Adrenal gland (tissue), 12 donors: ENCODE measurements around the gene MRPL44. TPM values are rescaled to one million over a fixed set of nuclear protein-coding genes. Genes with fewer than 3 reads are reported as not detected.

Source experiments
- DNase-seq, 7 donors: peaks; one replicate each; pipeline ENCODE4 v3.0.0-alpha.2; 2019 to 2020
- H3K27ac ChIP-seq, 5 donors: fragments of 200-600 bp; sonication (generic) in 4 of 5; 1 replicate in 3 of 5; 2 replicates in 2 of 5; pipeline versions ENCODE4 v1.5.1 to v1.8.0; 2016 to 2020; ENCODE audit warnings: mild to moderate bottlenecking in 1 of 5
- H3K27me3 ChIP-seq: fragments of 200-600 bp; 2 replicates; pipeline ENCODE4 v1.8.0; 2021
- H3K36me3 ChIP-seq, 2 donors: fragments of 200-600 bp; replicated peaks in 1 of 2; 1 replicate in 1 of 2; 2 replicates in 1 of 2; pipeline versions ENCODE4 v1.5.1 to v1.8.0; 2018 to 2022
- H3K4me1 ChIP-seq, 2 donors: fragments of 200-600 bp; replicated peaks in 1 of 2; 1 replicate in 1 of 2; 2 replicates in 1 of 2; pipeline versions ENCODE4 v1.5.1 to v1.8.0; 2018 to 2021
- H3K4me3 ChIP-seq, 4 donors: fragments of 200-600 bp; sonication (generic) in 3 of 4; one replicate each; pipeline ENCODE4 v1.5.1; 2016 to 2018
- H3K9me3 ChIP-seq, 3 donors: fragments of 200-600 bp; sonication (generic) in 1 of 3; replicated peaks in 1 of 3; 1 replicate in 2 of 3; 2 replicates in 1 of 3; pipeline versions ENCODE4 v1.5.1 to v1.8.0; 2016 to 2021
- CTCF ChIP-seq, 6 experiments: fragments of 450-650 bp in 4 of 6; fragments of 200-600 bp in 2 of 6; sonication (generic) in 1 of 6; IDR thresholded peaks; 1 replicate in 5 of 6; 2 replicates in 1 of 6; pipeline versions ENCODE4 v1.5.1 to v1.8.0; 2016 to 2021; ENCODE audit warnings: antibody characterized with exemption in 6 of 6, mild to moderate bottlenecking in 2 of 6, moderate library complexity in 1 of 6
- POLR2A ChIP-seq, 2 donors: fragments of 450-650 bp; IDR thresholded peaks; one replicate each; pipeline ENCODE4 v1.6.1; 2017; ENCODE audit warnings: antibody characterized with exemption in 2 of 2, mild to moderate bottlenecking in 2 of 2, moderate library complexity in 1 of 2
- WGBS, 4 donors: extraction: QIAGEN DNeasy Blood & Tissue Kit in 2 of 4; methylation state at CpG; one replicate each; pipeline versions ENCODE4 v1.1.5 to v1.1.7; 2013 to 2017; 5-methylcytosine and 5-hydroxymethylcytosine counted together
- intact Hi-C, 2 donors: fragments of 100-400 bp; cut with DNase I; formaldehyde crosslinking; loops; one replicate each; pipeline versions ENCODE4 v1.14.1 to v1.15.0; 2022 to 2023
- polyA plus RNA-seq, 3 donors: library from polyadenylated mRNA; stranded (reverse); fragments of 200-250 nt in 2 of 3; fragments of 350-450 nt in 1 of 3; fragmentation: Illumina TruSeq in 1 of 3; extraction: RNeasy Lipid Tissue Mini Kit (QIAGEN cat#74804) in 1 of 3; gene quantifications; one replicate each; pipeline ENCODE4 v1.2.3, GENCODE V29; 2013 to 2014
- total RNA-seq, 9 donors: library from RNA; depleted of rRNA in 4 of 9; stranded (reverse); fragments of >200 nt in 4 of 9; fragments of 120-200 nt in 1 of 9; fragmentation: NEBNext Ultra II Directional in 1 of 9; extraction: Animal tissue kit (Norgen Biotek cat#: 25700) in 1 of 9; gene quantifications; one replicate each; pipeline versions ENCODE4 v1.1.0 to v1.2.4, GENCODE V29; 2013 to 2023
- donor health status: healthy with polysubstance abuse.
- donor health status: Bipolar disorder and iron deficiency.
- donor health status: DM: yes; HTN: yes; CAD: no.
- donor health status: DM: no; HTN: no; CAD: no.
- donor health status: DM: no; HTN: no; CAD: no.
- donor health status: DM: yes; HTN: yes; CAD: no.

MRPL44 gene
- total and polyA plus RNA-seq, 12 donors, result 11.7 to 99.2 (median 38.0) TPM

DNA sequence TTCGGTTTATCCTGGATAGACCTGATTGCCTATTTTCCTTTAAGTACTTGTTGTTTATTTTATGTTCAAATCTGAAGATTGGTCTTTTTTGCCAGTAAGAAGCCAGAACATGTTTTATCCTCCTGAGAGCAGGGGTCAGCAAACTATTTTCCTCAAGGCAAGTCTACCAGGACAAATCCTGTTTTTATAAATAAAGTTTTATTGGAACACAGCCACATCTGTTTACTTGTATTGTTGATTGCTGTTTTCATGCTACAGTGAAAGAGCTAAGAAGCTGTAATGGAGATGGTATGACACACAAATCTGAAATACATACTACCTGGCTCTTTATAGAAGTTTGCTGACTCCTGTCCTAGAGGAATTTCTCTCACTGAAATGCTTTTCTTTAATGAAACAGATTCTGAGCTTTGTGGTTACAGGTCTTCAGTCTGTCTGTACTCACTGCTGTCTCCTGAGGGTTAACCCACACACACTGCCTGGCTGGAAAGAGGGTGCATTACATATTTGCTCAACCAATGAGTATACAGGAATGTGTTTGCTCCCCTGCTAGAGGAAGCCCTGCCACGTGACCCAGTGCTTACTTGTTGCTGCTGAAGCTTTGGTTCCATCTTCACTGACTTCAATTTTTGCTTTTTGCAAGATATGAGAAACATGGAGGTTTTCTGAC lies 22.6 kb downstream of the MRPL44 start:
- intact Hi-C loops, result loop anchor here in 1 of 2 donors (5.0 kb wide), 1 partner anchor 302 kb away; no protein-coding TSS in a partner anchor
- Histone ChIP-seq H3K4me1 (no peaks in the 10 kb centered on the region), H3K9me3 (no peaks in the 10 kb centered on the region), H3K27ac (no peak overlapping the region), H3K4me3 (no peak overlapping the region), H3K27me3 (no peaks in the 10 kb centered on the region), H3K36me3 (no peaks in the 10 kb centered on the region)
- no peak for TF ChIP-seq CTCF (IDR thresholded peaks at IDR 0.05)
- no peak for TF ChIP-seq POLR2A (IDR thresholded peaks at IDR 0.05)
- 78 to 94% (median 87%) methylated on average over 2 of the region's 2 CpGs for WGBS, 4 donors
- no peak for DNase-seq

DNA sequence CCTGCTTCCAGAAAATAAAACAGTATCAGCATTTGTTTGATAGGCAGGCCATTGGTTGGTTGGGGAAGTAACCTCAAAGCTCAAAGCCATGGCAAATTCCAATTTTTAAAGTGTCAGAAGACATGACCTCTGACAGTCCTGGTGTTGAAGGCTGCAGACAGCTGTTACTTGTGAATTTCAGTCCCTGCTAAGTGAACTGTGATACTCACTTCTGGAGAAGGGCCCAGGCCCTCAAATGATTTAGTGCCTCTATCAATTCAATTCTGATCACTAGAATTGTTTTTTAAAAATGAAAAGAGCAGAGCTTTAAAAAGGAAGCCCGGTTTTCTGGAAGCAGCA lies 23.1 kb downstream of the MRPL44 start:
- WGBS, 4 donors, result 74 to 85% (median 80%) methylated on average over 1 of the region's 1 CpG
- intact Hi-C loops, result no loop called here
- Histone ChIP-seq H3K4me1 (no peaks in the 10 kb centered on the region), H3K27me3 (no peaks in the 10 kb centered on the region), H3K27ac (no peak overlapping the region), H3K9me3 (no peaks in the 10 kb centered on the region), H3K36me3 (no peaks in the 10 kb centered on the region), H3K4me3 (no peak overlapping the region)
- no peak for TF ChIP-seq CTCF (IDR thresholded peaks at IDR 0.05)
- DNase-seq, result no peak

DNA sequence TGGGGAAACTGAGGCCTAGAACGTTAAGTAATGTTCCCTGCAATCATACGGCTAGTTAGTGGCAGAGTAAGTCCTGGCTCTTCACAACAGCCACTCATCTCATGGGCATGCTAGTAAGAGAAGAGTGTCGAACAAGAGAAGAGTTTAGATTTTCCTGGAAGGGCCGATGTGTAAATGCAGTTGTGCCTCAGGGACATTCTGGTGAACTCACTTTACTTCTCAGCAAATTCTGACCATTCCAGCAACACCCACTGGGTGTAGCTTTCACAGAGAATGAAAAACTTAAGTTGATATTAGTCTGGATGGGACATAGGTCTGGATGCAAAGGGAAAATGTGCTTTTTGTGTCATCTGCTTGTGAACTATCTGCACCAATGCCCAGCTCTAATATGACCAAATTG lies 23.5 kb downstream of the MRPL44 start:
- Histone ChIP-seq H3K27ac (no peak overlapping the region), H3K27me3 (no peaks in the 10 kb centered on the region), H3K4me3 (no peak overlapping the region), H3K4me1 (no peaks in the 10 kb centered on the region), H3K9me3 (no peaks in the 10 kb centered on the region), H3K36me3 (no peaks in the 10 kb centered on the region)
- no peak for TF ChIP-seq CTCF (IDR thresholded peaks at IDR 0.05)
- TF ChIP-seq POLR2A (IDR thresholded peaks at IDR 0.05), result no peak
- WGBS, 4 donors, result 83 to 91% (median 89%) methylated on average over 4 of the region's 4 CpGs
- intact Hi-C loops, result no loop called here
- DNase-seq, result no peak

DNA sequence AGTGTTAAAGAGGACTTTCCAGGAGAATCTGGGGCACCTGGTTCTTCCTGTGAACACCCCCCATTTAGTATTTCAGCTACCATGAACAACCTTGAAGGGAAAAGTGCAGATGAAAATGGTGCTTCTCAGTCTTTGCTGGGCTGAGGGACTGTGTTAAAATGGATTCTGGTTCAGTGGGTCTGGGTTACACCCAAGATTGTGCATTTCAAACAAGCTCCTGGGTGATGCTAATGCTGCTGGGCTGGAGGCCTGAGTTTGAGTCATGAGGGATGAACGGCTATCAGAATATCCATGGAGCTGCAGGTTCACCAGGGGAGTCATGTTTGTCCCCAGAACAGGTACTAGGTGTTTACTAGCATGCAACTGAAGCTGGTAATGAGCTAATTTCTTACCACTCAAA lies 24.0 kb downstream of the MRPL44 start:
- H3K4me1 ChIP-seq, result no peaks in the 10 kb centered on the region
- no peak for DNase-seq
- WGBS, 4 donors, result 80 to 92% (median 87%) methylated on average over 1 of the region's 1 CpG; no CpG with 5 or more reads in 1 of the 4 donors
- H3K36me3 ChIP-seq, result no peaks in the 10 kb centered on the region
- no peak overlapping the region for H3K4me3 ChIP-seq
- TF ChIP-seq POLR2A (IDR thresholded peaks at IDR 0.05) (no peak), CTCF (IDR thresholded peaks at IDR 0.05) (no peak)
- intact Hi-C loops, result no loop called here
- H3K27ac ChIP-seq, result no peak overlapping the region
- no peaks in the 10 kb centered on the region for H3K27me3 ChIP-seq
- no peaks in the 10 kb centered on the region for H3K9me3 ChIP-seq
